Activated T-cell treated with anti-CD3 and anti-CD28 coated beads, Interleukin-2, amount 50 U/mL, for 4 hours (primary cell): Measurements from ENCODE around the gene ACP2. TPM values are rescaled to one million over a fixed set of nuclear protein-coding genes. Genes with fewer than 3 reads are reported as not detected.
A peak's percentile ranks its signal among the peaks of the same experiment; 100 is the strongest.

Experiments used
- ATAC-seq, 2 donors: fragments of 200-7000 bp; cut with Tn5 transposase; one replicate each; pipeline ENCODE4 v1.10.0; 2021
- DNase-seq: peaks from one replicate; pipeline ENCODE4 v3.0.0-alpha.2; 2020
- H3K27me3 Mint-ChIP-seq: one replicate; pipeline ENCODE4 v1.8.0; 2021; ENCODE audit warnings: low read depth, mixed read lengths
- H3K36me3 Mint-ChIP-seq: one replicate; pipeline ENCODE4 v1.8.0; 2022; ENCODE audit warnings: mixed read lengths; ENCODE audit not compliant: insufficient read depth
- H3K4me1 Mint-ChIP-seq: one replicate; pipeline ENCODE4 v1.8.0; 2021; ENCODE audit warnings: low read depth, mixed read lengths
- H3K4me3 Mint-ChIP-seq: one replicate; pipeline ENCODE4 v1.8.0; 2021; ENCODE audit warnings: mild to moderate bottlenecking, moderate library complexity, mixed read lengths
- H3K9me3 Mint-ChIP-seq: one replicate; pipeline ENCODE4 v1.8.0; 2021; ENCODE audit warnings: mixed read lengths
- total RNA-seq, 3 donors: library from RNA; stranded (reverse); gene quantifications; one replicate each; pipeline ENCODE4 v1.2.1, GENCODE V29; 2021

ACP2 gene
- total RNA-seq, 3 donors from 2014 or later = 23.5 to 29.3 (median 28.7) TPM

GRCh38 chr11:47272706-47273105 lies 24.1 kb upstream of the ACP2 start:
- DNase-seq = no peak
- Mint-ChIP-seq H3K36me3 (peaks cover 21% of the 10 kb centered on the region), H3K4me1 (peaks cover 51% of the 10 kb centered on the region), H3K4me3 (no peak overlapping the region), H3K27me3 (no peaks in the 10 kb centered on the region), H3K9me3 (no peaks in the 10 kb centered on the region)
- ATAC-seq = no peak

- Mint-ChIP-seq H3K4me3 (peak overlapping the region; percentile 92), H3K9me3 (no peaks in the 10 kb centered on the region), H3K4me1 (peaks cover 51% of the 10 kb centered on the region), H3K27me3 (no peaks in the 10 kb centered on the region), H3K36me3 (peaks cover 21% of the 10 kb centered on the region)
- ATAC-seq = no peak
- DNase-seq = no peak
Observed at GRCh38 chr11:47271961-47272661, 23.5 kb upstream of the ACP2 start.

GRCh38 chr11:47271328-47271727 lies 22.7 kb upstream of the ACP2 start:
- H3K9me3 Mint-ChIP-seq = no peaks in the 10 kb centered on the region
- peaks cover 51% of the 10 kb centered on the region for H3K4me1 Mint-ChIP-seq
- ATAC-seq (no peak), DNase-seq (no peak)
- peaks cover 17% of the 10 kb centered on the region for H3K36me3 Mint-ChIP-seq
- peak overlapping the region; percentile 92 for H3K4me3 Mint-ChIP-seq
- H3K27me3 Mint-ChIP-seq = no peaks in the 10 kb centered on the region

GRCh38 chr11:47270331-47271271 lies 22.0 kb upstream of the ACP2 start:
- Mint-ChIP-seq H3K27me3 (no peaks in the 10 kb centered on the region), H3K4me3 (peak overlapping the region; percentile 92), H3K9me3 (no peaks in the 10 kb centered on the region), H3K36me3 (peaks cover 10% of the 10 kb centered on the region), H3K4me1 (peaks cover 54% of the 10 kb centered on the region)
- DNase-seq (no peak), ATAC-seq (no peak)

GRCh38 chr11:47269829-47270305 lies 21.3 kb upstream of the ACP2 start, which contains the start of gene MADD:
Gene MADD, plus strand, starts transcription at chr11:47270133.
- Mint-ChIP-seq H3K27me3 (no peaks in the 10 kb centered on the region), H3K36me3 (peaks cover 9% of the 10 kb centered on the region), H3K4me3 (peak within 1 kb of the TSS; percentile 92), H3K9me3 (no peaks in the 10 kb centered on the region), H3K4me1 (peaks cover 58% of the 10 kb centered on the region)
- peak; percentile 90 for DNase-seq
- ATAC-seq = peak; percentile 83 to 86

GRCh38 chr11:47269002-47269828 lies 20.6 kb upstream of the ACP2 start:
- H3K9me3 Mint-ChIP-seq = no peaks in the 10 kb centered on the region
- H3K27me3 Mint-ChIP-seq = no peaks in the 10 kb centered on the region

GRCh38 chr11:47268448-47269001 lies 19.9 kb upstream of the ACP2 start:
- Mint-ChIP-seq H3K4me3 (peak overlapping the region; percentile 88), H3K27me3 (no peaks in the 10 kb centered on the region), H3K9me3 (no peaks in the 10 kb centered on the region), H3K36me3 (no peaks in the 10 kb centered on the region), H3K4me1 (peaks cover 50% of the 10 kb centered on the region)
- no peak for ATAC-seq
- DNase-seq = no peak

More at GRCh38 chr11:47269002-47269828, 20.6 kb upstream of the ACP2 start:
- peak; percentile 57 to 66 for ATAC-seq
- peaks cover 5% of the 10 kb centered on the region for H3K36me3 Mint-ChIP-seq
- DNase-seq = peak; percentile 80
- peaks cover 56% of the 10 kb centered on the region for H3K4me1 Mint-ChIP-seq
- peak overlapping the region; percentile 88 for H3K4me3 Mint-ChIP-seq

- peaks cover 46% of the 10 kb centered on the region for H3K4me1 Mint-ChIP-seq
- H3K36me3 Mint-ChIP-seq = no peaks in the 10 kb centered on the region
- ATAC-seq (no peak), DNase-seq (no peak)
- H3K4me3 Mint-ChIP-seq = no peak overlapping the region
- no peaks in the 10 kb centered on the region for H3K9me3 Mint-ChIP-seq
- no peaks in the 10 kb centered on the region for H3K27me3 Mint-ChIP-seq
Observed at GRCh38 chr11:47267876-47268275, 19.3 kb upstream of the ACP2 start.

- Mint-ChIP-seq H3K36me3 (no peaks in the 10 kb centered on the region), H3K4me3 (no peak overlapping the region), H3K27me3 (no peaks in the 10 kb centered on the region), H3K4me1 (peaks cover 24% of the 10 kb centered on the region), H3K9me3 (no peaks in the 10 kb centered on the region)
- DNase-seq (no peak), ATAC-seq (no peak)
Observed at GRCh38 chr11:47264521-47264920, 15.9 kb upstream of the ACP2 start.

GRCh38 chr11:47264119-47264518 lies 15.5 kb upstream of the ACP2 start:
- Mint-ChIP-seq H3K4me3 (no peak overlapping the region), H3K36me3 (no peaks in the 10 kb centered on the region), H3K4me1 (peaks cover 25% of the 10 kb centered on the region), H3K9me3 (no peaks in the 10 kb centered on the region), H3K27me3 (no peaks in the 10 kb centered on the region)
- DNase-seq (no peak), ATAC-seq (no peak)

- no peak for DNase-seq
- H3K27me3 Mint-ChIP-seq = no peaks in the 10 kb centered on the region
- peaks cover 15% of the 10 kb centered on the region for H3K4me1 Mint-ChIP-seq
- no peaks in the 10 kb centered on the region for H3K9me3 Mint-ChIP-seq
- no peak overlapping the region for H3K4me3 Mint-ChIP-seq
- ATAC-seq = no peak
- no peaks in the 10 kb centered on the region for H3K36me3 Mint-ChIP-seq
Observed at GRCh38 chr11:47261291-47261800, 12.7 kb upstream of the ACP2 start.

GRCh38 chr11:47260366-47260765 lies 11.8 kb upstream of the ACP2 start:
- no peak overlapping the region for H3K4me3 Mint-ChIP-seq
- ATAC-seq = no peak
- no peaks in the 10 kb centered on the region for H3K27me3 Mint-ChIP-seq
- H3K9me3 Mint-ChIP-seq = no peaks in the 10 kb centered on the region
- no peaks in the 10 kb centered on the region for H3K36me3 Mint-ChIP-seq
- DNase-seq = no peak
- H3K4me1 Mint-ChIP-seq = peaks cover 11% of the 10 kb centered on the region

- H3K36me3 Mint-ChIP-seq = no peaks in the 10 kb centered on the region
- H3K4me3 Mint-ChIP-seq = no peak overlapping the region
- H3K27me3 Mint-ChIP-seq = no peaks in the 10 kb centered on the region
- DNase-seq (peak; percentile 36), ATAC-seq (peak; percentile 88 to 92)
- no peaks in the 10 kb centered on the region for H3K9me3 Mint-ChIP-seq
- peaks cover 8% of the 10 kb centered on the region for H3K4me1 Mint-ChIP-seq
Observed at GRCh38 chr11:47259232-47259977, 10.8 kb upstream of the ACP2 start.
